Osteocyte (in vitro differentiated cells): ENCODE measurements around the gene GPR39. TPM values are rescaled to one million over a fixed set of nuclear protein-coding genes. Genes with fewer than 3 reads are reported as not detected.

ENCODE experiments used
- DNase-seq: peaks from one replicate; pipeline ENCODE4 v3.0.0; 2021; ENCODE audit warnings: mixed read lengths; ENCODE audit not compliant: unreplicated experiment; ENCODE audit errors: extremely low spot score
- H3K27ac Mint-ChIP-seq: one replicate; pipeline ENCODE4 v1.8.0; 2021; ENCODE audit warnings: mild to moderate bottlenecking, mixed read lengths; ENCODE audit not compliant: unreplicated experiment
- H3K27me3 Mint-ChIP-seq: one replicate; pipeline ENCODE4 v1.8.0; 2021; ENCODE audit warnings: mixed read lengths; ENCODE audit not compliant: unreplicated experiment
- H3K36me3 Mint-ChIP-seq: one replicate; pipeline ENCODE4 v1.8.0; 2021; ENCODE audit warnings: mixed read lengths; ENCODE audit not compliant: unreplicated experiment
- H3K4me1 Mint-ChIP-seq: one replicate; pipeline ENCODE4 v1.8.0; 2021; ENCODE audit warnings: mixed read lengths; ENCODE audit not compliant: unreplicated experiment
- H3K4me3 Mint-ChIP-seq: one replicate; pipeline ENCODE4 v1.8.0; 2021; ENCODE audit warnings: mild to moderate bottlenecking, moderate library complexity, mixed read lengths; ENCODE audit not compliant: unreplicated experiment
- H3K9me3 Mint-ChIP-seq: one replicate; pipeline ENCODE4 v1.8.0; 2021; ENCODE audit warnings: mixed read lengths; ENCODE audit not compliant: unreplicated experiment
- total RNA-seq: library from RNA; stranded (reverse); gene quantifications from 2 replicates; pipeline ENCODE4 v1.2.1, GENCODE V29; 2021
- TF ChIP-seq, protein P1 (sequence below): fragments of 200-600 bp; sonication (generic); IDR thresholded peaks from 2 replicates; pipeline ENCODE4 v1.5.0; 2021; ENCODE audit warnings: antibody characterized with exemption, mild to moderate bottlenecking, moderate library complexity

Gene GPR39
- total RNA-seq, 1 donor from 2014 or later, result 0.21 TPM

DNA sequence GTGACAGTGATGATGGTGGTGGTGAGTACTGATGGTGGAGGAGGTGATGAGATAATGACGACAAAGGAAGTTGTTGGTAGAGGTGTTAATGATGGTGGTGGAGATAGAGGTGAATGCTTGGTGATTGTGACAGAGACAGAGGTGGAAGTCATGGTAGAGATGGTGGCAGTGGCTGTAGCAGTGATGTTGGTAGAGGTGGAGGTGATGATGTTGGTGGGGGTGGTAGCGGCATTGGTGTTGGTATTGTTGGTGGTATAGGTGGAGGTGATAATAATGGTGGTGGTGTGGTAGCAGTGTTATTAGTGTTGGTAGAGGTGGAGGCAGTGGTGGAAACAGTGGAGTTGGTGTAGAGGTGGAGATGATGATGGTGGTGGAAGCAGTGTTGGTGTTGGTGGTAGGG, 217.0 kb downstream of the GPR39 start:
- Mint-ChIP-seq H3K27me3 (no peaks in the 10 kb centered on the region), H3K9me3 (peaks cover 11% of the 10 kb centered on the region), H3K4me1 (no peaks in the 10 kb centered on the region), H3K27ac (no peak overlapping the region), H3K4me3 (no peak overlapping the region), H3K36me3 (no peaks in the 10 kb centered on the region)
- no peak for DNase-seq
- TF ChIP-seq, protein P1, sequence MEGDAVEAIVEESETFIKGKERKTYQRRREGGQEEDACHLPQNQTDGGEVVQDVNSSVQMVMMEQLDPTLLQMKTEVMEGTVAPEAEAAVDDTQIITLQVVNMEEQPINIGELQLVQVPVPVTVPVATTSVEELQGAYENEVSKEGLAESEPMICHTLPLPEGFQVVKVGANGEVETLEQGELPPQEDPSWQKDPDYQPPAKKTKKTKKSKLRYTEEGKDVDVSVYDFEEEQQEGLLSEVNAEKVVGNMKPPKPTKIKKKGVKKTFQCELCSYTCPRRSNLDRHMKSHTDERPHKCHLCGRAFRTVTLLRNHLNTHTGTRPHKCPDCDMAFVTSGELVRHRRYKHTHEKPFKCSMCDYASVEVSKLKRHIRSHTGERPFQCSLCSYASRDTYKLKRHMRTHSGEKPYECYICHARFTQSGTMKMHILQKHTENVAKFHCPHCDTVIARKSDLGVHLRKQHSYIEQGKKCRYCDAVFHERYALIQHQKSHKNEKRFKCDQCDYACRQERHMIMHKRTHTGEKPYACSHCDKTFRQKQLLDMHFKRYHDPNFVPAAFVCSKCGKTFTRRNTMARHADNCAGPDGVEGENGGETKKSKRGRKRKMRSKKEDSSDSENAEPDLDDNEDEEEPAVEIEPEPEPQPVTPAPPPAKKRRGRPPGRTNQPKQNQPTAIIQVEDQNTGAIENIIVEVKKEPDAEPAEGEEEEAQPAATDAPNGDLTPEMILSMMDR, result no peak

DNA sequence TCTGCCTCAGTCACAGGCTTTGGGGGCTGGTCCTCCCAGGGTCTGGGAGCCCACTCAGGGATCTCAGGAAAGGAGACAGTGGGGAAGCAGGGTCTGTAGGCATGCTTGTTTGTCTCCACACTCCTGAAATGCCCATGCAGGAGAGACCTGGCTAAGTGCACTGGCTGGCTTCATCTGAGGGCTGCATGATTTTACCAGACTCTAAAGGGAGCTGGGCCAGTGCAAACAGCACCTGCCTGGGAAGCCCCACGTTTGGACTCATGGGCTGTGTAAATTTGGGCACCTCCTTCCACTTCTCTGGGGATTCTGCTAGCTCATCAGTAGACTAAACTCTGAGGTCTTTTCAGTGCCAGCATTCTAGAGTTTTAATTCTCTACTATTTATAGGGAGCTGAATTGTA, 219.7 kb downstream of the GPR39 start:
- H3K27me3 Mint-ChIP-seq, result no peaks in the 10 kb centered on the region
- no peak for DNase-seq
- no peak overlapping the region for H3K27ac Mint-ChIP-seq
- no peaks in the 10 kb centered on the region for H3K36me3 Mint-ChIP-seq
- H3K9me3 Mint-ChIP-seq, result peaks cover 11% of the 10 kb centered on the region
- no peaks in the 10 kb centered on the region for H3K4me1 Mint-ChIP-seq
- TF ChIP-seq, protein P1, result no peak
- H3K4me3 Mint-ChIP-seq, result no peak overlapping the region

DNA sequence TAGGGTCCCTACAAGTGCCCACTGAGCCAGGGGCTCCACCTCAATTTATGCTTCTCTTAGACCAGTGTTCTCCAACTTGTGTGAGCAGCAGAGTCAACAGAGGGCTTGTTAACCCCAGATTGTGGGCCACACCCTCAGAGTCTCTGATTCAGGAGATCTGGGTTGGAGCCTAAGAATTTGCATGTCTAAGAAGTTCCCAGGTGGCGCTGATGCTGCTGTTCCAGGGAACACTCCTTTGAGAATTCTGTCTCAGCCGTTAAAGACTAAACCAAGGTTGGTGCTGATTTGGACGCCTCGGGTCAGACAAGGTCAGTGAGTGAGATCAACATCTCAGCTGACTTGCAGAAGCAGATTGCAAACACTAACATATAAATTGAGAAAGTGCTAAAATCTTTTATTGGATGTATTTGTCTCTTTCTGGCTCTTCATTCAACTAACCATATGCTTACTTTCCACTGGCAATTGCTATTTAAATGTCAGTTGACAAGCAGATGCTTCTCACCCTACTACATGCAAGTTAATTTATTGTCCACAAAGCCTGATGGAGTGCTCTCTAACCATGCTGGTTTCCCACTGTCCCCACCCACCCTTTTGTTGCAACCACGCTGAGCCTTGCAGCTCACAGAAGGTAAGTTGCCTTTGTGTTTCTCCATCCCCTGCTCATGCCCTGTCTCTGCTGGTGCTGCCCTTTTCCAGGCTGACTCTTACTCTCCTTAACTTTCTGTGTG, 221.9 kb downstream of the GPR39 start:
- TF ChIP-seq, protein P1, result no peak
- DNase-seq, result no peak
- Mint-ChIP-seq H3K27ac (no peak overlapping the region), H3K4me3 (no peak overlapping the region), H3K9me3 (peaks cover 9% of the 10 kb centered on the region), H3K27me3 (no peaks in the 10 kb centered on the region), H3K4me1 (no peaks in the 10 kb centered on the region), H3K36me3 (no peaks in the 10 kb centered on the region)

DNA sequence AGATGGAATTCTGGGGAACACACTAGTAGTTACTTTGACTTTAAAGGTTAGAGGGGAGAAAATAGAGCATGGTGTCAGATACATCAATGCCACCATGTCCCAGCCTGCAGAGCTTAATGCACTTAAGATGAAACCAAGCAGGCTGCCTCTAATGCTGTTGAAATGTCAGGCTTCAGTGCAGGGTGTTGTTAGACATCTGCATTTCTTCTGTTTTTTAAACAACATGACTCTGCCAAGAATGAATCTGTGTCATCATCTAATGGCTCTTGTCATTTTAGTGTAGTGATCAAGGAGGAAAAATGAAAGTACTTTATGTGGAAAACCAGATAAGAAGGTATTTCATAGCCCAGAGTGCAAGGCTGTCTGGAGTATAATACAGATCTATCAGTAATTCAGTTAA, 223.5 kb downstream of the GPR39 start:
- Mint-ChIP-seq H3K27ac (no peak overlapping the region), H3K9me3 (peaks cover 3% of the 10 kb centered on the region), H3K4me1 (no peaks in the 10 kb centered on the region), H3K27me3 (no peaks in the 10 kb centered on the region), H3K4me3 (no peak overlapping the region), H3K36me3 (no peaks in the 10 kb centered on the region)
- TF ChIP-seq, protein P1, result no peak
- DNase-seq, result no peak

DNA sequence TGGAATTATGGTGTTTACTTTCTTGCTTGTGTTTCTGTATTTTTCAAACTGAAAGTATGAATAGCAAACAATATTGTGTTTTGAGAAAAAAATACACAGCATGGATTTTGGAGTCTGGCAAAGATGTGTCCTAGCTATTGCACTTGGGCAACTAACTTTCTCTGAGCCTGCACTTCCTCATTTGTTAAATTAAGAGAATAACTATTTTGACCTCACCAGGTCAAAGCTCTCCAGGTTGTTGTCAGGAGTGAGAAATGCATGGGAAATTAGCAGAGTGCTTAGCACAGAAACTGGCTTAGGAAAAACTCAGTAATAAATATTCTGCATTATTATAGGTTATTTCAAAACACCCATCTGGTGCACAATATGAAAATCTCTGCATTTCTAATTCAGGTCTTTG, 225.2 kb downstream of the GPR39 start:
- no peak for DNase-seq
- Mint-ChIP-seq H3K4me1 (no peaks in the 10 kb centered on the region), H3K9me3 (no peaks in the 10 kb centered on the region), H3K4me3 (no peak overlapping the region), H3K27me3 (no peaks in the 10 kb centered on the region), H3K27ac (no peak overlapping the region), H3K36me3 (no peaks in the 10 kb centered on the region)
- TF ChIP-seq, protein P1, result no peak
